HEK293 (cell line): Measurements from ENCODE around the gene IL15.

ENCODE experiments used
- GLIS2 ChIP-seq: fragments of 450-650 bp; formaldehyde crosslinking; IDR thresholded peaks from 2 replicates; pipeline ENCODE4 v1.5.1; 2016; ENCODE audit warnings: missing biosample characterization, missing genetic modification characterization
- HOXD13 ChIP-seq: sonication (generic); formaldehyde crosslinking; IDR thresholded peaks from 2 replicates; pipeline ENCODE4 v1.8.0; 2022; ENCODE audit warnings: missing genetic modification reagents, borderline replicate concordance
- ZBTB21 ChIP-seq: fragments of 450-650 bp; formaldehyde crosslinking; IDR thresholded peaks from 2 replicates; pipeline ENCODE4 v1.5.1; 2017; ENCODE audit warnings: missing biosample characterization, missing genetic modification characterization
- ZNF214 ChIP-seq: fragments of 450-650 bp; formaldehyde crosslinking; IDR thresholded peaks from 2 replicates; pipeline ENCODE4 v1.5.1; 2017; ENCODE audit warnings: missing biosample characterization, mild to moderate bottlenecking, missing genetic modification characterization, borderline replicate concordance
- ZNF324 ChIP-seq: fragments of 450-650 bp; formaldehyde crosslinking; IDR thresholded peaks from 2 replicates; pipeline ENCODE4 v1.5.1; 2016; ENCODE audit warnings: missing biosample characterization, missing genetic modification characterization
- ZNF558 ChIP-seq: fragments of 450-650 bp; formaldehyde crosslinking; IDR thresholded peaks from 2 replicates; pipeline ENCODE4 v1.5.1; 2016; ENCODE audit warnings: missing biosample characterization, missing genetic modification characterization
- ZNF596 ChIP-seq: fragments of 450-650 bp; IDR thresholded peaks from 2 replicates; pipeline ENCODE4 v1.5.0; 2018; ENCODE audit warnings: missing biosample characterization, mild to moderate bottlenecking, missing genetic modification characterization, moderate library complexity
- ZNF76 ChIP-seq: fragments of 450-650 bp; formaldehyde crosslinking; IDR thresholded peaks from 2 replicates; pipeline ENCODE4; 2016; ENCODE audit warnings: low read depth, missing biosample characterization, missing genetic modification characterization, borderline replicate concordance
- TF ChIP-seq, protein P1 (sequence below): fragments of 450-650 bp; formaldehyde crosslinking; IDR thresholded peaks from 2 replicates; pipeline ENCODE4 v1.5.1; 2016; ENCODE audit warnings: missing biosample characterization, missing genetic modification characterization
- TF ChIP-seq, protein P2 (sequence below): fragments of 450-650 bp; formaldehyde crosslinking; IDR thresholded peaks from 2 replicates; pipeline ENCODE4 v1.5.1; 2016; ENCODE audit warnings: missing biosample characterization, missing genetic modification characterization
- TF ChIP-seq, protein P3 (sequence below): fragments of 450-650 bp; formaldehyde crosslinking; IDR thresholded peaks from 2 replicates; pipeline ENCODE4 v1.5.1; 2016; ENCODE audit warnings: missing biosample characterization, missing genetic modification characterization

DNA sequence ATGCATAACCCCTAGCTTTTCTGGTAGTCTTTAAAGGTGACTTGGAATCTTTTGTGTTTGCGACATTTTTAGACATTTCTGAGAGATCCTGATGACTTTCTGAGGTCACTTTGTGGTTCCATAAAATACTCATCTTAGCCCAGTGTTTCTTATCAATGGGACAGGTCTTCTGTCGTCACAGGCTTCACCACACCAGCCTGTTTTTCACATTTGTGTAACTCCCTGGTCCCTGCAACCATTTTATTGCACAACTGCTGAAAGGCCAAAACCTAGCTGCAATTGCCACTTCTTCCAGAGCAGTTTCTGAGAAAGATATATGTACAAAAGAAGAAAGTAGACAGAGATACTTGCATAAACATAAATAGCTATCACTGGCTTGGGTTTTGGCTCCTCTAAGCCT, 120.9 kb downstream of the IL15 start:
- TF ChIP-seq ZBTB21 (tag by site-specific recombination), result no peak
- TF ChIP-seq HOXD13 (CRISPR knock-in tag), result no peak
- TF ChIP-seq, protein P1, sequence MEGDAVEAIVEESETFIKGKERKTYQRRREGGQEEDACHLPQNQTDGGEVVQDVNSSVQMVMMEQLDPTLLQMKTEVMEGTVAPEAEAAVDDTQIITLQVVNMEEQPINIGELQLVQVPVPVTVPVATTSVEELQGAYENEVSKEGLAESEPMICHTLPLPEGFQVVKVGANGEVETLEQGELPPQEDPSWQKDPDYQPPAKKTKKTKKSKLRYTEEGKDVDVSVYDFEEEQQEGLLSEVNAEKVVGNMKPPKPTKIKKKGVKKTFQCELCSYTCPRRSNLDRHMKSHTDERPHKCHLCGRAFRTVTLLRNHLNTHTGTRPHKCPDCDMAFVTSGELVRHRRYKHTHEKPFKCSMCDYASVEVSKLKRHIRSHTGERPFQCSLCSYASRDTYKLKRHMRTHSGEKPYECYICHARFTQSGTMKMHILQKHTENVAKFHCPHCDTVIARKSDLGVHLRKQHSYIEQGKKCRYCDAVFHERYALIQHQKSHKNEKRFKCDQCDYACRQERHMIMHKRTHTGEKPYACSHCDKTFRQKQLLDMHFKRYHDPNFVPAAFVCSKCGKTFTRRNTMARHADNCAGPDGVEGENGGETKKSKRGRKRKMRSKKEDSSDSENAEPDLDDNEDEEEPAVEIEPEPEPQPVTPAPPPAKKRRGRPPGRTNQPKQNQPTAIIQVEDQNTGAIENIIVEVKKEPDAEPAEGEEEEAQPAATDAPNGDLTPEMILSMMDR, result no peak
- no peak for TF ChIP-seq ZNF558 (tag by site-specific recombination)
- no peak for TF ChIP-seq ZNF76 (tag by site-specific recombination)
- TF ChIP-seq ZNF214 (tag by site-specific recombination), result no peak
- TF ChIP-seq ZNF324 (tag by site-specific recombination), result no peak
- TF ChIP-seq, protein P2, sequence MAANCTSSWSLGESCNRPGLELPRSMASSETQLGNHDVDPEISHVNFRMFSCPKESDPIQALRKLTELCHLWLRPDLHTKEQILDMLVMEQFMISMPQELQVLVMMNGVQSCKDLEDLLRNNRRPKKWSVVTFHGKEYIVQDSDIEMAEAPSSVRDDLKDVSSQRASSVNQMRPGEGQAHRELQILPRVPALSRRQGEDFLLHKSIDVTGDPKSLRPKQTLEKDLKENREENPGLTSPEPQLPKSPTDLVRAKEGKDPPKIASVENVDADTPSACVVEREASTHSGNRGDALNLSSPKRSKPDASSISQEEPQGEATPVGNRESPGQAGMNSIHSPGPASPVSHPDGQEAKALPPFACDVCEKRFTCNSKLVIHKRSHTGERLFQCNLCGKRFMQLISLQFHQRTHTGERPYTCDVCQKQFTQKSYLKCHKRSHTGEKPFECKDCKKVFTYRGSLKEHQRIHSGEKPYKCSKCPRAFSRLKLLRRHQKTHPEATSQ (tag by site-specific recombination), result no peak
- TF ChIP-seq GLIS2 (tag by site-specific recombination), result no peak
- TF ChIP-seq ZNF596 (tag by site-specific recombination), result no peak
- TF ChIP-seq, protein P3, sequence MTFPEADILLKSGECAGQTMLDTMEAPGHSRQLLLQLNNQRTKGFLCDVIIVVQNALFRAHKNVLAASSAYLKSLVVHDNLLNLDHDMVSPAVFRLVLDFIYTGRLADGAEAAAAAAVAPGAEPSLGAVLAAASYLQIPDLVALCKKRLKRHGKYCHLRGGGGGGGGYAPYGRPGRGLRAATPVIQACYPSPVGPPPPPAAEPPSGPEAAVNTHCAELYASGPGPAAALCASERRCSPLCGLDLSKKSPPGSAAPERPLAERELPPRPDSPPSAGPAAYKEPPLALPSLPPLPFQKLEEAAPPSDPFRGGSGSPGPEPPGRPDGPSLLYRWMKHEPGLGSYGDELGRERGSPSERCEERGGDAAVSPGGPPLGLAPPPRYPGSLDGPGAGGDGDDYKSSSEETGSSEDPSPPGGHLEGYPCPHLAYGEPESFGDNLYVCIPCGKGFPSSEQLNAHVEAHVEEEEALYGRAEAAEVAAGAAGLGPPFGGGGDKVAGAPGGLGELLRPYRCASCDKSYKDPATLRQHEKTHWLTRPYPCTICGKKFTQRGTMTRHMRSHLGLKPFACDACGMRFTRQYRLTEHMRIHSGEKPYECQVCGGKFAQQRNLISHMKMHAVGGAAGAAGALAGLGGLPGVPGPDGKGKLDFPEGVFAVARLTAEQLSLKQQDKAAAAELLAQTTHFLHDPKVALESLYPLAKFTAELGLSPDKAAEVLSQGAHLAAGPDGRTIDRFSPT, result no peak
